Hematopoietic multipotent progenitor cell treated with erythropoietin and hydrocortisone succinate and interleukin-3 and kit ligand, for 17 days (in vitro differentiated cells): Measurements from ENCODE around the gene PRRT4.
A peak's percentile ranks its signal among the peaks of the same experiment; 100 is the strongest.

Experiments used
- DNase-seq: peaks from one replicate; pipeline ENCODE4 v3.0.0-alpha.2; 2015; ENCODE audit warnings: low spot score

Gene PRRT4

DNA sequence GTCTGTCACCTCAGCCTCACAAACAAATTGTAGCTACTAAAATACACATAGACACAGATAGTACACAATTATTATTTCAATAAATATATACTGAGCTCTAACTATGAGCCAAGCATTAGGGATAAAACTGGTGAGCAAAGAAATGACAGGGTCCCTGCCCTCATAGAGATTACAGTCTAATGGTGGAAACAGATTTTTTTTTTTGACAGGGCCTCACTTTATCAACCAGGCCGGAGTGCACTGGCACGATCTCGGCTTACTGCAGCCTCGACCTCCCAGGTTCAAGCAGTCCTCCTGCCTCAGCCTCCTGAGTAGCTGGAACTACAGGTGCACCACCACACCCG lies 17.1 kb downstream of the PRRT4 start:
- DNase-seq = no peak

DNA sequence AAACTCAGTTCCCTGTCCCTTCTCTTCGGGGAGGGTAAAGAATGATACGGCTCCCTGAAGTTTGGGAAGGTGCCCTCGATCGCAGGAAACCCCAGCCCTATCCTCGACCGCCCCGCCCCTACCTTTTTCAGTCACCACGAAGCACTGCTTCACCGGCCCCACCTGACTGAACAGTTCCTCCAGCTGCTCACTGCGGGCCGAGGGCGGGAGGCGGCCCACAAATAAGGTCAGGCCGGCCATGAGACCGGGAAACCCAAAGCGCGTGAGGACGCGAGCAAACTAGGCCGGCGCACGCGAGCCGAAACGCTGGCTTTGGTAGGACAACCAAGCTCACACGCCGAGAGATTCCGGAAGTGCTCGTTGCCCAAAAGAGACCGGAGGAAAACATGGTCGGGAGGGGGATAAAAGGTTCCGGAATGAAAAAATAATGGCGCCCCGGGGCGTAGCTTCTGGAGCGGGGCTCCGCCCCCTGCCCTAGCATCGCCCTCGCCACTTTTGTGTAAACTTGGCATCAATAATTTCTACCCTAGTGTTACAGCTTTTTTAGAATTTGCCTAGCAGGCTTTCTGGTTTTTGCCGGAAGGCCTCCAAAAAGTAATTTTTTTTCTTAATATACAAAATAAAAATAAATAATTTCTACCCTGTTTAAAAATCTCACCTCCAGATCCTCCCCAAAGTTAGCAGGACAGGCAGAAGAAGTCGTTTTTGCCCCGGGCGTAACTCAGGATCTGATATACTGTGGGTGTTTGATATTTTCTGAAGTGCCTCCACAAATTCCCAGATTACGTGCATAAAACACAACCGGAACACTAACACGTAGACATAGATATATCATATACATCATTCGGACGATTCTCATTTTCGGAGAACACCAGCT lies 17.7 kb downstream of the PRRT4 start, which contains the start of gene RBM28:
Gene RBM28, minus strand, starts transcription at position 355 of the 877 bp plus-strand sequence. Its CDS starts 115 bp downstream, at position 240.
- DNase-seq = peak; percentile 87

DNA sequence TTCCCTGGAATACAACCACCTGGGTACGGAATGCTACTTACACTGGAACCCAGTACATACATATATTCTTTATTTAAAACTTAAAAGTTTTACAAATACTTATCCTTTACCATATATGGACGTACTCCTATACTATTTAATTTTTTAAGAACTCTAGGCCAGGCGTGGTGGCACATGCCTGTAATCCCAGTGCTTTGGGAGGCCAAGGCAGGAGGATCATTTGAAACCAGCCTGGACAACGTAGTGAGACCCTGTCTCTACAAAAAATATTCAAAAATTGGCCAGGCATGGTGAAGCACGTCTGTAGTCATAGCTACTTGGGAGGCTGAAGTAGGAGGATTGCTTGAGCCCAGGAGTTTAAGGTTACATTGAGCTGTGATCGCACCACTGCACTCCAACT lies 19.8 kb downstream of the PRRT4 start:
- DNase-seq = no peak

DNA sequence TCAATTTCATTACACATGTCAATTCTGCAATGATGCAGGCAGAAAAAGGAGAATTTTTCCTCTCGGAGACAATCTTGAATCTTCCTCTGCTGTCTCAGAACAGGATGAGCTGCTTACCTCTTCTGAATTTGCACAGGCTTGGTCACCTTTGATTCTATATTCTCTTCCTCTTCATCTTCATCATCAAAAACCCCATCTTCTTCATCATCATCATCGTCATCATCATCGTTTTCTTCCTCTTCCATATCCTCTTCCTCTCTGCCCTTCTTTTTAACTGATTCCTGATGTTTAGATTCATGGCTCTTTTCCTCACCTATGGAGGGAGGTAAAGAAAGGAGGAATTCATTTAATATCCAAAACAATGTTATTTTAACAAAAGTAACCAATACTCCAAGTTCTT lies 25.8 kb downstream of the PRRT4 start:
- no peak for DNase-seq

DNA sequence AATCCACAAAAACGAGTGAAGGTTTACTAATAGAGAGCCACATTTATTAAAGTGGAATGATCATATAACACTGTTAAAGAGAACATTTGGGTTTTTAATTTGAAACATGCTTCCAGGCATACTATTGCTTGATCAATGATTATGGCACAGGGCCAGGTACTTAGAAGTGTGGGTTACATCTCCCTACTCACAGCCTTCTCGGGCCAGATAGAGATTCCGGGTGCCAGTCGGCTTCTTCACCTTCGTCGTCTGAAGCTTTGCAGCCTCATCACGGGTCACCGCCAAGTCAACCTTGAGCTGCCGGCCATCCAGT lies 37.2 kb downstream of the PRRT4 start:
- DNase-seq = no peak

DNA sequence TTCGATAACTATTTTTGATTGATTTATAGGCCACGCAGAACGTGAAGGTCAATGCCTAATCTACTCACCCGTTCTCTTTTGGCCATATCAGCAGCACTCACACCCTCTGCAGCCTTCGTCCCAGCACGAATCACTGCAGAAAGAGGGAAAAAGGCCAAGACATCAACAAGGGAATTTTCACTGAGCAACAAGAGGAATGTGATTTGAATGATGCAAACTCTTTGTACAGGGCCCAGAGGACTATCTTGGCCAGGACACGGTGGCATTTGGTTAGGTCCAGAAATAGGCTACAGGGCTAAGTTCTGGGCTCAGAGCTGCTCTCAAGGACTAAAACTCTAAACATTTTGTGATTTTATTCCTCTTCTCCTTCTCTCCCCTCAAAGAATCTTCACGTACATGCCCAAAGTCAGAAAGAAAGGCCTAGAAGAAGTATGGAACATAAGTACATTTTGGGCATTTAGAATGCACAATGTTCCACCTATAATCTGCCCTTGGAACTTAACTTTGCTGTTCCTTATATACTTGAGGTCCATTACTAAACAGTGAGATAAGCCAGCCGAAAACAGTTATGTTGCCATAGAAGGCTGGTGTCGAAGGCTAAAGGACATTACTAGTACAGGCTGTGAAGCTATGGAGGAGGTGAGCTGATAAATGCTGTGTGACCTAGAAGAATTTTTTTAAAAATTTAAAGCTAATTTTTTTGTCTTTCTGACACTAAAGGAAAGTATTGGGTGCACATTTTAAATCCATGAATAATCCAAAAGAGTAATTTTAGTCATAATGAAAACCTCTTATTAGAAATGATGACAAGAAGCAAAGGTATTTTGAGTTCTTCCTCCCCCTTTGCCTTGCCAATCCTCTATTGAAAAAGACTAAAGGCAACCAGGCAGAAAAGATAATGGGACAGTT lies 37.8 kb downstream of the PRRT4 start:
- DNase-seq = no peak

DNA sequence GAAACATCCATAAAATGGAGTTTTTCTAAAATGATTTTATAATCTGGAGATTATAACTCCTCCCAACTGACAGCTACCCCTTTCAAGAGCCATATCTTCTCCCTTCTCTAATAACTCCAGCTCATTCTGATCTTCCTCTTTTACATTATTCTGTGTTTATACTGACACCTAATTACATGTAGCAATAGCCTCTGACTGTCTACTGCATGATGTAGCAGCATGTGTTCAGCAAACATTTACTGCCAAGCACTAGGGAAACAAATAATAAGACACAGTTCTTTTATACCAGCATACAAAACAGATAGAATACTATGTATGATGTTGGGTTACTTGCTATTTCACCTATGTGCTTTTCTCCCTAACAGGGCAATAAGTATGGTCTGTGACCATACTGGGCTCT lies 38.5 kb downstream of the PRRT4 start:
- DNase-seq = no peak

DNA sequence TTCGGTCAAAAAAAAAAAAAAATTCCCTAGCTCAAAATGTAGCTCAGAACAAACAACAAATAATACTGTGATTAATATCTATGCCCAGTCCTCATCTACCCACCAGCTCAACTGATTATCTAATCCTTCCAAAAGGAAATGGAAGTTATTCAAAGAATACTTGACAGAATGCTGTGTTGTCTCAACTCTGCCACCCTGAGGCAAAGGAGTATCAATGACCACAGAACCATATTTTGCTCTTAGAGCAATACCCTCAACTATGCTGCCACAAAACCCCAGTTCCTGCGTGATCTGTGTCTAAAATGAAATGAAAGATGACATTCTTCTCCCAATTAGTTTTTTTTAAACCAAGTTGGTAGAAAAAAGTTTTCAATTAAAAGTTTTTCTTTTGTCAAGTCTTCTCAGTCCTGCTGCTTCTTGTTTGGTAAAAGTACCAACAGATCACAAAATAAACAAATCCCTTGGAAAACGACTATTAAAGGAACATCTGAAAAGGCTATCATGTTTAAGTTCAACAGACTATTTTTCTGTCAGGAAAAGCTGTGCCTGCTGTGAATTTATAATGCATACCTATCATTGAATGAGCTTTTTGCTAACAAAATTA lies 39.3 kb downstream of the PRRT4 start:
- DNase-seq = no peak

DNA sequence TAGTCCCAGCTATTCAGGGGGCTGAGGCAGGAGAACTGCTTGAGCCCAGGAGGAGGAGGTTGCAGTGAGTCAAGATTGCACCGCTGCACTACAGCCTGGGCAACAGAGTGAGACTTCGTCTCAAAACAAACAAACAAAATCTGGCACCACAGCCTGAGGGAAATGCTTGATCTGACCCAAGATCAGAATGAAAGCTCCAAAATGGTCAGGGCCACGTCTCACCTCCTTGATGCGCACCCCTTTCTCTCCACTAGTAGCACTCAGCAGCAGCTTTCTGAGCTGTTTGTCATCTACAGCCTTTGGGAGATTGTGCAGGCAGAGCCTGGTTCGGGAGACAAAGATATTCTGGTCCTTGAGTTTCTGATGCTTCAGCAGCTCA lies 40.5 kb downstream of the PRRT4 start:
- no peak for DNase-seq

DNA sequence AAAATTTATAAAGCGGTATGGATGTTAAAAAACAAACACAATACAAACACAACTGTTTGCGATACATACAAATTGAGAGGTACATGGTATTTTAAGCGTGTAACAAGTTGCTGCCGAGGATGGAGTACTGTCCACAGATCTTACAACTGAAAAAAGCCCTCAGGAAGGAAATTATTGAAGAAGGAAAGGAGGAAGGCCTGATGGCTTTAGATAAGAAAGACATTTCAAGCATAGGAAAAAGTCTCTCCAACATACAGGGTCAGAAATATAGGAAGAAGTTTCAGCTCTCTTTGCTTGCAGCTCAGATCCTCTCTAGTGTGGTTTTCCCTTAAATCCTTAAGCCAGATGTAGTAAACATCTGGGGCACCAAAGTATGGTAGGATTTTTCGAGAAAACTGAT lies 42.8 kb downstream of the PRRT4 start:
- no peak for DNase-seq

DNA sequence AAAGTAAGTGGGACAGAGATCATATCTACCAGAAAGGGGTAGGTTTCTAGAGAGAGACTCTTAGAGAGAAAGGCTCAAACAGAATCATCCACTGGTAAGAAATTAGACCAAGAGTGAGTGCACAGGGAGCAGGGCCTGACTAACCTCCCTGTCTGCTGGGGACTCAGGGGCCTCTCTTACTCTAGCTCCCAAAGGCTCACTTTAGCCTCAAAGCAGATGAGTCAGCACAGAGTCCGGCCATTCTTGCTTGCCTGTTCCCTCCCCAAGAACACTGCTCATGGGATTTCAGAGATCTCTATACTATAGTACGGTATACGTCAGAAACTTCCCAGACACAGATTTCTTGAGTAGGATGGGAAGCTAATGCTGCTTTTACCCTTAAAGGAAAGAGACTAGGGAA lies 50.5 kb downstream of the PRRT4 start:
- no peak for DNase-seq

DNA sequence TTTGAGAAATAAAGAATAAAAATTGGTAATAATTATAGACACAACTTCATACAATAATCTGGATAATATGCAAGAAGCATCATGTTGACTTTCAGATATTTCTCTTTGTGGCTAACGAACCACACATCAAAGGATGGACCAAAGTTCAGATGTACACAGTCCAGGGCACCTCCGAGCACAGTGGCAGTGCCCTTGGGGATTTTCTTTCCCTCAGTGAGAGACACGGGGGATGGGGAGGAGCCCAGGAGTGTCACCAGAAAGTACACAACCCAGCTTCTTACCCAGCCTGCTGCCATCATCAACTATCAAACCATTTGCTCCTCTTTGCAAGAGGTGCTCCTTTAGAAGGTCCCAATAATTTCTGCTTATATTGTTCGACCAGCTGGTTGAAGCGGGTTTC lies 51.0 kb downstream of the PRRT4 start:
- no peak for DNase-seq

DNA sequence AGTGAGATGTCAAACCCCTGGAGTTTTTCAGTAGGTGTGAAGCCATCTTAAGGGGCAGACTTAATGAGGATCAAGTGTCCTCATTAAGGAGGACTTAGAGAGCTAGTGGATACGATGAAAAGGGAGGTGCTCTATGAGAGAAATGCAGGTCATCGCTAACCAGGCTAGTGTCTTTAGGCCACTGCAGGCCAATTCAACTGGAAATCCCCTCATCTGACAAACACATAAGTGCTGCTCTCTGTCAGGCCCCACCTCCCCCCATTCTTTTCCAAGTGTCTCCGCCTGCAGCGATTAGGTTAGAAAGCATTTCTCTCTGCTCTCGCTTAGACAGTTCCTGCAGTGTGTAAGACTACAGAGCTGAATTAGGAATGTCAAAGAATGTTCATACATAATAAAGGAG lies 51.5 kb downstream of the PRRT4 start:
- no peak for DNase-seq

DNA sequence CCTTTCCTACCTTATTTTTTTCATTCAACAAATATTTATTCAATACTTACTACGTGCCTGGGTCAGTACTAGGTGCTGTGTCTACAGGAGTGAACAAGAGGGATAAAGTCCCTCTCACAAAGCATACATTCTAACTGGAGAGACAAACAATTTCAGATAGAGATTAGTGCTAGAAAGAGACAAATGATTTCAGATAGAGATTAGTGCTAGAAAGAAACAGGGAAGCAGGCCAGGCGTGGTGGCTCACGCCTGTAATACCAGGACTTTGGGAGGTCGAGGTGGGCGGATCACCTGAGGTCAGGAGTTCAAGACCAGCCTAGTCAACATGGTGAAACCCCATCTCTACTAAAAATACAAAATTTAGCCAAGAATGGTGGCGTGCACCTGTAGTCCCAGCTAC lies 52.4 kb downstream of the PRRT4 start:
- DNase-seq = no peak

DNA sequence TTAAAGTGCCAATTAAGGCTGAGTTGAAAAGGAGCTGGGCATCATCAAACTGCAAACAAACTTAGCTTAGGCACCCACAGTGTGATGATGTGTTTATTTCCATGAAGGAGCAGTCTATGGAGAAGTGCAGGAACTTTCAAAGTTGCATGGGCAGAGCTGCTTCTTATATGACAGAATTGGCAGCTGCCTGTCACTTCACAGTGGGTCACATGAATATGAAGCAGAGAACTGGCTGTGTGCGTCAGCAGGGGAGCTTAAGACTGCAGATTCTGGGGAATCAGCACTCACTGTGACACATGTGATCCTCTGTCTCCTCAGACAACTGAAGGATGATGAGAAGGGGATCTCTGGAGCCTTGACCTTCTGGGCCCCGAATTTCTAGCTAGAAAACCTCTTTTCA lies 54.4 kb downstream of the PRRT4 start:
- no peak for DNase-seq

DNA sequence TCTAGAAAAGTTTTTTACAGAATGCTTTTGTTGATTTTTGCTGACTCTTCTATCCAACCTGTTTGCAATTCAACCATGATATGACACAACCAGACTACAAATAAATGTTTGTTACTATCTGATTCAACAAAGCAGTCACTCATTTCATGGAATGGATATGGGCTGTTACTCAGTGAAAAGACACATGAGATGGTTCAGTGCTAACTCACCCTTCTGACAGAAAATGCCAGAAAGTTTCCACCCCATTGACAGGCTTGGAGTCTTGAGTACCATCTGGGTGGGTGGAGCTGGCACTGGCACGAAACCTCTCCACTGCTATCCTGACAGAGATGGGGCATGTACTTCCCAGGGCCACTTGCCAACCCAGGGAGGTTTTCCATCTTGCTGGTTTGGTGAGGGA lies 57.3 kb downstream of the PRRT4 start:
- DNase-seq = no peak

DNA sequence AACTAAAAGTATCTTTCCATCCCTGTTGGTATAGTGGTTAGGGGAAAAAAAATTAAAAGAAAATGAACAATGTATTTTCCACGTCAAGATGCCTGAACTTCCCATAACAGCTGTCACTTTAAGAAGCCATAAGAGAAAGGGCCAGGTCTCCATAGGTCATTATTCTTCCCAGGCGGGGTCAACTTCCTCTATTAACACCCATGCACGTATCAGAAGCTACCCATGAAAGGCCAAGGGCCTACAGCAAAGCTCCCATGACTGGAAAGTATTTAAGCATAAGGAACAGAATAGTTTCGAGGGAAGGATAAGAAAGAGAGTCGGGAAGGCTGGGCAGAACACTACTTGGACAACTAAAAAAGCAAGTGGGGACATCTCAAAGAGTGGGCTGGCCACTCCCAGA lies 57.8 kb downstream of the PRRT4 start:
- DNase-seq = no peak

DNA sequence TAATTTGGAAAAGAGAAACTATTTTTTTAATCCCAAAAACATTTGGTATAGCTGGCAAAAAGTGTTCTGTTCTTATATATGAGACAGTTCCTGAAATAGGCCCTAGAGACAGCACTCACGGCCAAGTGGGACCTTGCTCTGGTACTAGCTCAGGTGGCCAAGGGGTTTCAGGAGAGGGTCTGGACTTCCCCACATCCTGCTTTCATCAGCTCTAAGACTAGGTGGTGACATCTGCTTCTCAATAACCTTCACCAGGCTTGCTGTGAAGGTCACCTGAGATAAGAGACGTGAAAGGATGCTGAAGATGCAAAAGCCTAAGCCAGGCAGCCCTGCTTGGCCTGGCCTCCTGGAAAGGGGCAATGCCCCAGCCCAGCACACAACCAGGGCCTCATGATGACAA lies 58.4 kb downstream of the PRRT4 start:
- no peak for DNase-seq

DNA sequence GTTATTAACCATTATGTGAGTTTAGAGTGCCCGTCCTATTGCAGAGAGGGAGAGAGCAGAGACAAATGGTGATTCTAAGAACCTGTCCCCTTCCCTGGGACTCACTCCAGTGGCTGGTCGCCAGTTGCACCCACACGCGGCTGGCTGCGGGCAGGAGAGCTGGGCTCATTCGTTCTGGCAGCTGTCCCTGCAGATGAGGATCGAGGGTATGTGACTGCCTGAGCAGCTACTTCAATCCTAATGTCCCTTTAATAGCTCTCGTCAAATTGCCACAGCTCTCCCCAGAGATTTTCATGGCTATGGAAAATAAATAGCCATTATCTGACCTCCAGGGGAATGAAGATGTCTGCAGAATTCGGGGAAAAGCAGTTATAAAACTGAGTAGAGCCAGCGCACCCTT lies 59.4 kb downstream of the PRRT4 start:
- DNase-seq = no peak
